HG03196 (cell line): ENCODE results near the gene SORT1.
"Not testable (repeated sequence)": the region's sequence is repeated elsewhere in the genome, so short reads cannot be mapped to it uniquely, and the experiment has no call there.

ENCODE experiments used
- ATAC-seq: cut with Tn5 transposase; IDR thresholded peaks from one replicate; pipeline ENCODE4 v1.9.1; 2021; ENCODE audit not compliant: unreplicated experiment

Gene SORT1

DNA sequence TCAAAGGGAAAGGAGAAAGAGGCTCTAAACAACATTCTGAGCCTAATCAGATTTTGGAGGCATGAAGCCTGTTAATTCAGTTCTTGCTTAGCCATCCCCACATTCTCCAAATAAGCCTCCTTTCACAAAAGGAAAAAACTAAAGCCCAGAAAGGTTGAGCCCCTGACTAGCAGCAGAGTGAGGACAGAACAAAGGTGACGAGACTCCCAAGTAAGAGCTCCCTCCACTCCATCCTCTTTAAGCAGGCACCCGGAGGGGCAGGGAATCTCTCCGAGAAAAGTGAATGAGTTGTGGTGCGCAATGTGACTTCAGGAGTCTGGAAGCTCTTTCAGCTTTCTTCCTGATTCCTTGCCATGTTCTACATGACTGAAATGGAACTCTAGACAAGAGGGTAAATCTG lies 47.5 kb downstream of the SORT1 start:
- no peak for ATAC-seq

- no peak for ATAC-seq
Observed at GRCh38 chr1:109347511-109347910, 50.2 kb downstream of the SORT1 start.

DNA sequence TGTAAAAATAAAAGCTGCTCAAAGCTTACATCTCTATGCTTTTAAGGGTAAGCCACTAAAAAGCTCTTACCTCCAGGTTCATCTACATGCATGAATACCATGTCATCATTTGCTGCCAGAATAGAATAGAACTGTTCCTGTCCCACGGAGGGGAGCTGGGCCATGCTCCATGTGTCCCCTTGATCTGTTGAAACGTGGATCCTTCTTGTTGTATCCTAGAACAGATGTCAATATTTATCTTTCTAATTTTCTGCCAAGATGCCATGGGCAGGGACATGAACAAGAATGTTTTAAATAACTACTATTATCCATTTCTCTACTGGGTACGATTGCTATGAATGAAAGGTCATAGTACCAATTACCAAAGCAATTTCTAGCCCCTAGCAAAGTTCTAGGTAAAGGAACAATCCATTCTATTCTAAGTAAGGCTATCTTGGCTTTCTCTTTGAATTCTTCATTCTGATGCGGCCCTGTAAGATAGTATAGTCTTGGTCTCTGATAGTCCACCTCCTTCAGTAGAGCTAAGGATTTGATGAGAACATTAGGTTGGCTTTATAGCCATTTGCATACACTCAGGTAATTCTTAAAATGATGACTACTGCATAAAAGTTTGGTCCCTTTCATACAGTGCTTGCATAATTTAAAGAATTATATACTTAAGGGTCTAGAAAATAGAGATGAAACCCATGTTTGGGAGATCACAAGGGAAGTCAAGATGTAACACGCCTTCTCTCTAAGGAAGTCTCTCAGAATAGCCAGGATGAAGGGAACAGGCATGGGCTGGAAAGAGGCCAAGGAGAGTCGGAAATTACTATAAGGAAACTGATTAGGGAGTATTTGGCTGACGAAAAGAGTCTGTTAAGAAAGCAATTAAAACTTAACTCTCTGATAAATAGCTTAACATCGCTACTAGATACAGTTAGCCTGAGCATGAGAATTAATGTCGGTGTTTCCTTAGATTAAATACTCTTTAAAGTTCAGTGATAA lies 55.5 kb downstream of the SORT1 start:
- ATAC-seq, result no peak

DNA sequence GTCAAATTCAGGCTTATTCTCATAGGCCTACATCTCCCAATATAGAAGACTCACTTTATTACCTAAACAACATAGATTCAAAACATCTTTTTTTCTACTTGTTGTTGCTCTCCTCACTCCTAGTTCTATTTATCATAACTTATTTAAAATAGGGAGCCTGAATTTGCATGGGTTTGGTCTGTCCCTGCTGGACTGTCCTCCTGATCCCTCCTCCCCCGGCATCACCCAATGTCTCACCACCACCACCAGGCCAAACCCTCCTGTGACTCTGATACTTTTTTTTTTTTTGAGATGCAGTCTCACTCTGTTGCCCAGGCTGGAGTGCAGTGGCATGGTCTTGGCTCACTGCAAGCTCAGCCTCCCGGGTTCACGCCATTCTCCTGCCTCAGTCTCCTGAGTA lies 59.1 kb downstream of the SORT1 start:
- ATAC-seq, result no peak

DNA sequence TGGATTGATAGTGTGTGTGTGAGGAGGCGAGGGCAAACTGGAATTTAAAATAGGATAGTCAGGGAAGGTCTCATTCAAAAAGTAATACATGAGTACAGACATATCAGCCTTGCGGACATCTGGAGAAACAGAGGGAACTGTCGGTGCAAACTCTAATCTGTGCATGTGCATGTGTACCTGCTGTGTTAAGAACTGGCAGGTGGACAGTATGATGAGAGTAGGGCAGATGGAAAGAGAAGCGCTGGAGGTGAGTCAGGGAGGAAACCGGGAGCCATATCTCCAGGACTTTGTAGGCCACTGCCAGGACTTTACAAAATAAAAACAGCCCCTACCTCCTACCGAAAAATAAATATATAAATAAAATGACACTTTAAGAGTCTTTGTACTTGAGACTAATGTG lies 59.6 kb downstream of the SORT1 start:
- no peak for ATAC-seq

DNA sequence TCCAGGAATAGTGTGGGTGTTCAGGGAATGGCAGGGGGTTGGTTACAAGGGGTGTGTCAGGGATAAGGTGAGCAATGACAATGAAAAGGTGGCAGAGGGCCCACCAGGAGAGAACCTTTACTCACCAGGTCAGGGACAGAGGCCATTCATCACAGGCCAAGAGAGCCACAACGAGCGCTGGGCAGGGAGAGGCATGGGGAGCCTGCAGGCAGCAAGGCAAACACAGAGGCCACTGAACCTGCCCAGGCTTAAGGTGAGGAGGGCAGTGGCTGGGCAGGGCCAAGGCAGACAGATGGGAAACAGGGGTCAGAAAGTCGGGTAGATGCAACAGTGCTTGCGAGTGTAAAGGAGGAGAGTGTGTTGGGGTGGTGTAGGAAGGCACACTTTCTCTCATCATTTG lies 62.6 kb downstream of the SORT1 start:
- ATAC-seq, result no peak

- no peak for ATAC-seq
Observed at GRCh38 chr1:109331113-109331512, 66.6 kb downstream of the SORT1 start.

DNA sequence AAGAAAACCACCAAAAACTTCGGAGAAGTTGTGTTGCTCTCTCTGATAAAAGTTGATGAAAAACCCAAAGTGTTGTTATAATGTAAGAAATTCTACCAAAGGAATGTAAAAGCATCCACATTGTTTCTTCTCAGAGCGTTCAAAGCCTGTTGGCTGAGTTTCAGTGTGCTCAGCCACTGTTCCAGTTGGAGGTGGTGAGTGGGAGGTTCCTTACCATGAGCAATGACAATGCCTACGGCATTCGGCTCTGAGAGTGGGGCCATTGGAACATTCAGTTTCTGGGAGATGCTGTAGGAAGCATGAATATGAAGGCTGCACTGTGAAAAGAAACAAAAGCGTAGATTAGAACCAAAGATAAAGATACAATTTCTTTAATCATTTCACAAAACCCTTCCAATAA lies 70.4 kb downstream of the SORT1 start:
- no peak for ATAC-seq

DNA sequence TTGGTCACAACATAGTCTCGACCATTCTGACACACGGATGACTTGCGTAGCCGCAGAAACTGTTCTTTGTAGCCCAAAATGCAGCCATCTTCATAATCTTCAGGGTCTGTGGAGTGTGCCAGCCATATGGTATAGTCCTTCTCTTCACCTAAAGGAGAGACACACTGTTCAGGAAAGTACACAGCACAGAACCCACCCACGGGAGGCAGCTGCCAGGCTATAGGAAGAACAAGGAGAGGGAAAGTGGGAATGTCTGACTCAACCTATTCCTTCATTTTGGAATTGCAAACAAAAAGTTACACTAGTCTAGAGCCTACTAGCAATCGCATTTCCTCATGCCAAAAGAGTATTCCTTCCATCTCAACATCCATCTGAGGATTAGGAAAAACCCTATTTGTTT lies 74.7 kb downstream of the SORT1 start:
- no peak for ATAC-seq

- no peak for ATAC-seq
Observed at GRCh38 chr1:109319114-109319513, 78.6 kb downstream of the SORT1 start.

GRCh38 chr1:109316506-109316905 lies 81.2 kb downstream of the SORT1 start:
- no peak for ATAC-seq

DNA sequence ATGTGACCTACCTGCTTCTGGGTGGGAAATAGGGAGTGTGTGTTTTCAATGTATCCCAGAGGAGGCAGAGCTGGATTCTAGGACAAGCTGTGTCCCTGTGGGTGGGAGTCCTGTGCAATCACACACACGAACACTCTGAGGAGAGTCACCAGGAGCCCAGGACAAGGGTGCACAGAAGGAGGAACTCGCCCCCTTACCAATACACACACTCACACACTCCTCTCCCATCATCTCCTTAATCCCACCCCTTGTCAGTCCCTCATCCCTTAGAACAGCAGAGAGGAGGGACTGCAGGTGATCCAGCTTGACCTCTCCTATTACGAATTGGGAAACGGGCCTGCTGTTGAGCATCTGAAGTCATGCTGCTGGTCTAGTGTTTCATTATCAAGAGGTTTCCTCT lies 82.4 kb downstream of the SORT1 start:
- ATAC-seq, result no peak

- ATAC-seq, result no peak
Observed at GRCh38 chr1:109314795-109315194, 82.9 kb downstream of the SORT1 start.

DNA sequence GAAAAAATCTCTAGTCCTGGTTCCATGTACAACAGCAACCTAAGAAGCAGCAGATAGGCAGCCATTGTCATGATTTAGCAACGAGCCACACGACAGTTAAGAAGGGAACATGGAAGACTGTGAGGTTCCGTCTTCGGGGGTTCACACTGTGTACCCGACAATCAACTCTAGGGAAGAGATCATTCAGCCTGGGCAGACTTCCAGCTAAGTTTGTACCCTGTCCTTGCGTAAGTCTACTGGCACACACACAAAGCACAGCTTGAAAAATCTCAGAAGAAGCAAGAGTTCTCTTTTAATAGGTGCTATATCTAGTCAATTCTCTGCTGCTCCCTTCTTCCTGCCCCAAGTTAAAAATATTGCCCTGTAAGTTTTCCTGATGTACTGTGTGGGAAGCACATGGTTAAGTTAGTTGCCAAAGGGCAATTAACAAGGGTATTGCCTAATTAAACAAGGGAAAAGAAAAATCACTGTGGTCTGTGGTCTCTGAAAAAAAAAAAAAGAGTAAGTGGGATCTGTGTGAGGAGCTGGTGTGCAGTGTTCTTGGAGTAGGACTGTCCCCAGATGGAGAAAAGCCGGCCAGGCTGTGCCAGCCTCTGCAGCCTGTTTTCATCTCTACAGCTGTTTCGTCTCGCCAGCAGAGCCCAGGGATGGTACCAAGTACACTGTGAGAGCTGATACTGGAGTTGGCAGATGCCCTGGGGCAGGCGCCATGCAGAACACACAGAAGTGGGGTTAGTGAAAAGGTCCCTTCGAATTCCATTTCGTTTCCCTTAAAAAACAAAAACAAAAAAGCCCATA lies 84.5 kb downstream of the SORT1 start:
- ATAC-seq, result no peak

GRCh38 chr1:109312246-109312645 lies 85.5 kb downstream of the SORT1 start:
- no peak for ATAC-seq

DNA sequence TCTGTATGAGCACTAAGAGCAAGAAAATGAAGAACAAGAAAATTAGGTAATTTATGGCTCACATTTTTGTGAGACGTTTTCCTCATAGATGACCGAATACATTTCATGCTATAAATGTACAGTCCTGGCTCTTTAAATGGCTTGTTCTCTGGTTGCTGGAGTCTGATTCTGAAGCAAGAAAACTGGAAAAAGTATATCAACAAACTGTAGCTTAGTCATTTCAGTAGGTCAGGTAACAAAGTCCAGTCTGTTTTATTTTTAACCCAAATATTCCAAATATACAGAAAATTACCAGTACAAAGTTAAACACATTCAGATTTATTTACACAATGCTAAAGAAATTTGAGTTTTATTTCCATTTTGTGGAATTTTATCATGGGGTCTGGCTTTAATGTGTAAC lies 88.4 kb downstream of the SORT1 start:
- ATAC-seq, result no peak

- no peak for ATAC-seq
Observed at GRCh38 chr1:109307274-109308021, 90.3 kb downstream of the SORT1 start.

- no peak for ATAC-seq
Observed at GRCh38 chr1:109306832-109307273, 90.9 kb downstream of the SORT1 start, which contains the start of gene MYBPHL. Gene MYBPHL, minus strand, starts transcription at chr1:109307011. Its CDS starts 20 bp downstream, at chr1:109306991.

GRCh38 chr1:109305991-109306390 lies 91.7 kb downstream of the SORT1 start:
- not testable (repeated sequence) for ATAC-seq

- no peak for ATAC-seq
Observed at GRCh38 chr1:109304226-109304920, 93.3 kb downstream of the SORT1 start.
